GM19395 (cell line): Measurements from ENCODE around the gene OR5V1.
"Not testable (repeated sequence)": the region's sequence is repeated elsewhere in the genome, so short reads cannot be mapped to it uniquely, and the experiment has no call there.

Source experiments
- ATAC-seq: cut with Tn5 transposase; IDR thresholded peaks from one replicate; pipeline ENCODE4 v1.9.1; 2021; ENCODE audit warnings: mild to moderate bottlenecking, moderate library complexity; ENCODE audit not compliant: unreplicated experiment

The OR5V1 gene

DNA sequence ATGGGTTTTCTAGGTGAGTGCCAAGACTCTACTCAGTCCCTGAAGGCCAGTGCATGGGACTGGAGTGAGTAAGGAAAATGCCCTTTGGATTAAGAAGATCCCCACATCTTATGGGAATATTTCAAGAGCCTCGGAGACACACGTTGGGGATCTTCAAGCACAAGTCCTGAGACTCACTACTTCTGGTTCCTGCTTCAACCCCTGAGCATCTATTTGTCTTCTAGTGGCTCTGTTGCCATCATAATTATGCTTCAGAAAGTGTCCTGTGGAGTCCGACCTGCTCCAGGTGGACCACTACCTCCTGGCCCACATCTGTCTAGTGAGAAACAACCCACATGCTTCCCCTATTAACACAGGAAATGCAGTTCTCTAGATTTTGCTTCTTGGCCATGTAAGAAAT is at the start of gene OR5V1:
OR5V1 (minus strand) TSS at position 101 of the 400 bp plus-strand sequence. CDS start 12,670 bp downstream, outside the sequence.
- ATAC-seq: no peak

DNA sequence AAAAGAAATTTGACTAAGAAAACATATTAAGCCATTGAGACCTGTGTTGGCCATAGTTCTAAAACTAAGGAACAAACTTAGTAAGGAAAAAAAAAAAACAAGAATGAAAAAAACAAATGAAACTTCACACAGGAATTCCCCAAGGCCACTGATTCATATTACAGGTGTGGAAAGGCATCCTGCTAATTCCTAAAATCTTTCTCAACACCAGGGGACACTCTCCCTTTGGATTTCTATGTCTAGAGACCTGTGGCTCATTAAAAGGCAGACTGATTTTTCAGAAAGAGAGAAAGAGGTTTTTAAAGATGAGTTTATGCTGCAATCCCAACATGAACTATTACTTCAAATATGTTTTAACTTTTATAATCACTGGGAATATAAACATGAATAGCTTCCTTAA is 45.9 kb upstream of the OR5V1 start, which contains the start of gene OR12D1:
OR12D1 (plus strand) TSS at position 341 of the 400 bp plus-strand sequence.
- no peak for ATAC-seq

DNA sequence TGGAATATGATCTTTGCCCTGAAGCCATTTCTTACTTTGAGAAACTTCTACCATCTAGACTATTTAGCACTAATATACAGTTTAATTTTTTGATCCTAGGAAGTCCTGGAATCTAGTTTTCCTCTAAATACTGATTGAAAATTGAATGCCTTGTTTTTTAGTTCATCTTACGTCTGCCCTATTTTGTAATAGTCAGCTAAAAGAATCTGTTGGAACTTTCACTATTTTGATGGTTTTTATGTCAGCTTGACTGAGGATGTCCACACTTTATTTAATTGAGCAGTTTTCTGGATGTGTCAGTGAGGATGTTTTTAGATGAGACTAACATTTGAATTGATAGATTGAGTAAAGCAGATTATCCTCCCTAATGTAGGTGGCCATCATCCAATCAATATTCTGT is 35.1 kb upstream of the OR5V1 start:
- ATAC-seq: no peak

DNA sequence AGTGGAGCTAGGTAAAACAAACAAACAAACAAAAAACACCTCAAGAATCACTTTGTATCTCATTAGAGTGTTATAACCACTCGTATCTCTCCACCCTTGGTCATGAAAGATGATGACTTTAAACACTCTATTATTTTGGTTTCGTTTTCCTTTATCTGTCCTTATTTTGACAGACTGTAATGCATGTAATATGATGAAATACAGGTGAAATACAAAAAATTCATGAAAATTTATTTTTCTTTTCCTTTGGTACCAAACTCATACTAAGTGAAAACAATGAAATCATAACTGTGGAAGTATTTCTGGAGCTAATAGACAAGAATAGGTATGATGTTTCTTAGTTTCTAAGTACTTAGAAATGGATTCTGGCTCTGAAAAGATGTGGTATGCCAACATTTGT is 30.9 kb upstream of the OR5V1 start:
- no peak for ATAC-seq

DNA sequence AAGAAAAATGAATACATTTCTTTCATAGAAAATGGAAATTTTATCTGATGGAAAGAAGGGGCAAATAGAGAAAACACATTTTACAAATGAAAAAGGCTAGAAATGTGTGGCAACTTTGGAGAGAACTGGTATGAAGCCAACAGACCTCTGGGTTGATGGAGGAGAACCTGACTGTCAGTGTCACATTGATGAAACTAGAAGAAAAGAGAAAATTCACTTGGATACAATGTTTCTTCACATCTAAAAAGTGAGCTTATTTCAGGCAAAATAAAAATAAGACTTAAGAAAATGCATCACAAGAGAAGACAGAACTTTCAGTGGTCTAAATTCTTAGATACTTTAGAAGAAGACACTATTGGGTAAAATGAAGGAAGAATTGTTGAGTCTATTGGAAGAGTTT is 26.7 kb upstream of the OR5V1 start, which contains the start of gene OR12D2:
OR12D2 (plus strand) TSS at position 301 of the 400 bp plus-strand sequence. CDS start 1,069 bp downstream, outside the sequence.
- no peak for ATAC-seq

DNA sequence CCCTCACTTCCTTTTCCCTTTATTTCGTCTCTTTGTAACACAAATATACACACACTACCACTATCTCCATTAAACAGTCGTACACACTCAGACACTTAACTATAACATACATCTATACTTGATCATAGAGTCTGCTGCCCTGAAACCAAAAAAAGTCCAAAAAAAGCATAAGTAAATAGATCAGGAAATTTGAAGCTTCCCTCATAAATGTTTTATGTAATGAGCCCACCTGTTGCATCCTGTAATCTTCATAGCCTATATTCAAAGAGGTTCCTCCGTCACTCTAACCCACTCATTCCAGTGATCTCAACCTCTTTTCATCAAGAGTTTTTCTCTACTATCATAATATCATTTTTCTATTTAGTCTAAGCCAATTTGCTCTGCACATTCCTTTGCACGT is 19.9 kb upstream of the OR5V1 start:
- no peak for ATAC-seq

DNA sequence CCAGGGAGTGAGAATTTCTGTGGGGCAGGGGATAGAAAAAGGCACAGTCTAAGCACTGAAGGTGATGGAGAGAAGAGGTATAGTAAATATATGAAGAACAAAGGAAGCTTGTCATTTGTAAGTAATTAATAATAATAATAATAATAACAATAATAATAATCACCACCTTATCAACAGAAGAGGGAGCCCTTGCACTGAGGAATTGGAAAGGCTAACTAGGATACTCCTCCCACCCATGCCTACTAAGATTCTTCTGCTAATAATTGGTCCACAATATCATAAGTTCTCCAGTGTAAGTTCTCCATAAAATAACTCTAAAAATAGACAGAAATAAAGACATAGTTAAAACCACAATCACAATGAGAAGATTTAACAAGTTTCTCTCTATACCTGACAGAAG is 7.3 kb upstream of the OR5V1 start:
- no peak for ATAC-seq

DNA sequence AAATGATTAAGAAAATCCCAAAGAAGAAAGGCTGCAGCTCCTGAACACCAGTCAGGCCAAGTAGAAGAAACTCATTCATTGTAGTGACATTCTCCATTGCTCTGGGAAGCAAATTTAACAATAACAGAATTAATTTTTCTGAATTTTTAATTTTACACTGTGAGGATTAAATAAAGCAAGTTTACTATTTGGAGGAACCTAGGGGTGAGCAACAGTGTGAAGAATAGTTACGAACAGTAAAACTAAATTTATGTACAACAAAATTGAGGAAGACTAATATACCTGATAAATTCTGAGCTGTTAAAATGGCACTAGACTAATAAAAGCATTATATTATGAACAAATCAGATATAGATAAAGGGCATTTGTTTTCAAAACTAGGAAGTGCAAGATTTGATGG is 6.5 kb upstream of the OR5V1 start, which contains the start of gene OR12D3:
OR12D3 (minus strand) TSS at position 101 of the 400 bp plus-strand sequence; CDS start at position 97, 4 bp downstream.
- no peak for ATAC-seq

DNA sequence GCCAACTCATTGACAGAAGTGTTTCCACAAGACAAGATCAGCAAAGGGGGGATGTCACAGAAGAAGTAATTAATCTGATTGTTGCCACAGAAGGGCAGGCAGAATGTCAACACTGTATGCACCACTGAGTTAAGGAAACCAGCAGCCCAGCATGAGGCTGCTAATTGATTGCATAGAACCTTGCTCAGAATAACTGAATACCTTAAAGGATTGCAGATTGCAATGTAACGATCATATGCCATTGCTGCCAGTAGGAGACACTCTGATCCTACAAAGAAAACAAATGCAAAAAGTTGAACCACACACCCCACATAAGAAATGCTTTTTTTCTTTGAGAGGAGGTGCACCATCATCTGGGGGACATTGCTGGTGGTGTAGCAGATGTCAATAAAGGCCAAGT is 13.1 kb downstream of the OR5V1 start:
- ATAC-seq: no peak

DNA sequence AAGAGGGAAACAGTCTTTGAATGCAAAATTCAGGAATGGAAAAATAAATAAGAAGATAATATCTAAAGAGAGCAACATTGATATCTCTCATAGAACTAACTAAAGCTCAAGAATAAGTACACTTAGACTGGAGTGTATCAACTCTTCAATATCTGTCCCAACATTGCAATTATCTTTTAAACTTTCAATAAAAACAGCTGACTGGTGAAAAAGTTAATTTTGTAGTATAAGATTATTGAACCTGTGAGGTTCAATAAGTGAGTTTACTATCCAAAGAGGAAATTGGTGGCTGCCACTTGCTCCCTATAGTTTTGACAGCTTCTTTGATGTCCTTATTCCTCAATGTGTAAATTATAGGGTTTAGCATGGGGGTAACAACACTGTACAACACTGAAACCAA is 13.7 kb downstream of the OR5V1 start:
- ATAC-seq: no peak

DNA sequence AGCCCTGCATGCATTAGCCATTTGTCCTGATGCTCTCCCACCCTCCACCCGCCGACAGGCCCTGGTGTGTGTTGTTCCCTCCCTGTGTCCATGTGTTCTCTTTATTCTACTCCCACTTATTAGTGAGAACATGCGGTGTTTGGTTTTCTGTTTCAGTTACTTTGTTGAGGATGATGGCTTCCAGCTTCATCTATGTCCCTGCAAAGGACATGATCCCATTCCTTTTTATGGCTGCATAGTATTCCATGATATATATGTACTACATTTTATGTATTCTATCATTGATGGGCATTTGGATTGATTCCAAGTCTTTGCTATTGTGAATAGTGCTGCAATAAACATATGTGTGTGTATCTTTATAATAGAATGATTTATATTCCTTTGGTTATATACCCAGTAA is 19.3 kb downstream of the OR5V1 start:
- not testable (repeated sequence) for ATAC-seq

DNA sequence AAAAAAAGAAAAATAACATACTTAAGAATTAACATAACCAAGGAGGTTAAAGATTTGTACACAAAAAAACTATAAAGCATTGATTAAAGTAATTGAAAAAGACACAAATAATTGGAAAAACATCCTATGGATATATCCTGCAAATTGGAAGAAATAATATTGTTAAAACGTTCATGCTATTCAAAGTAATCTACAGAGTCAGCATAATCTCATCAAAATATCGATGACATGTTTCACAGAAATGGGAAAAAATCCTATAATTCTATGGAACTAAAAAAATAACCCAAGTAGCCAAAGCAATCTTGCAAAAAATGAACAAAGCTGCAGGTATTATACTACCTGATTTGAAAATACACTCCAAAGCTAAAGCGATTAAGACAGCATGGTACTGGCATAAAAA is 23.3 kb downstream of the OR5V1 start:
- ATAC-seq: no peak

DNA sequence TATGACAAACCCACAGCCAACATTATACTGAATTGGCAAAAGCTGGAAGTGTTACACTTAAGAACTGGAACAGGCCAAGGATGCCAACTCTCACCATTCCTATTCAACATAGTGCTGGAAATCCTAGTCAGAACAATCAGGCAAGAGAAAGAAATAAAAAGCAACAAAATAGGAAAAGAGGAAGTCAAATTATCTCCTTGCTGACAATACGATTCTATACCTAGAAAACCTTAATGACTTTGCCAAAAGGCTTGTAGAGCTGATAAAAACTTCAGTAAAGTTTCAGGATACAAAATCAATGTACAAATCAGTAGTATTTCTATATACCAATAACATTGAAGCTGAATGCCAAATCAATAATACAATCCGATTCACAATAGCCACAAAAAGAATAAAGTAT is 32.4 kb downstream of the OR5V1 start:
- ATAC-seq: no peak

DNA sequence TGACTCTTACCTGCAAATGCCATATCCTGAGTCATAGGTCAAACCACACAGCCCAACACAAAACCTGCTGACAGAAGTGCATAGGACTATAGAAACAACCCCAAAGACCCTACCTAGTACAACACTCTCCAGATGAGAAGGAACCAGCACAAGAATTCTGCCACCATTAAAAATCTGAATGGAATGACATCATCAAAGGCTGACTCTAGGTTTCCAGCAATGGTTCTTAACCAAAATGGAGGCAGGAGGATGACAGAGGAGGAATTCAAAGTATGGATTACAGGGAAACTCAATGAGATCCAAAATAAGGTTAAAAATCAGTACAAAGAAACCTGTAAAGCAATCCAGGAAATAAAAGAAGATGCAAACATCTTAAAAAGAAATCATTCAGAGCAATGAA is 36.0 kb downstream of the OR5V1 start:
- ATAC-seq: no peak

DNA sequence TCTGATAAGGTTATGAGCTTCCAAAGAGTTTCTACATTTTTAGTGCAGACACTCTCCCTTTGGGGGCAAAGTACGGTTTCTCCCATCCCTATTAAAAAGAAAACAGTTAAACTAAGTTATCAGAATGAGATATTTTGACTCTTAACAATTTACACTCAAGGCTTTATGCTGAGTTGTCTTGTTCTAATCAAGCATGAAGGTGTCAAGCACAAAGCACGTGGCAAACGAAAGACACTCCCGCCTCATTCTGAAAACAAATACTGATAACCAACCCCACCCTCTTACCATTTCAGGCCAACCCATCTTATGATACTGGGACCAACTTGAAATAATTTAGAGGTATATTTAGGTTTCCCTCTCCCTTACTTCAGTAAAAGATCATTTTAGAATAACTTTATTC is 42.9 kb downstream of the OR5V1 start:
- ATAC-seq: no peak

DNA sequence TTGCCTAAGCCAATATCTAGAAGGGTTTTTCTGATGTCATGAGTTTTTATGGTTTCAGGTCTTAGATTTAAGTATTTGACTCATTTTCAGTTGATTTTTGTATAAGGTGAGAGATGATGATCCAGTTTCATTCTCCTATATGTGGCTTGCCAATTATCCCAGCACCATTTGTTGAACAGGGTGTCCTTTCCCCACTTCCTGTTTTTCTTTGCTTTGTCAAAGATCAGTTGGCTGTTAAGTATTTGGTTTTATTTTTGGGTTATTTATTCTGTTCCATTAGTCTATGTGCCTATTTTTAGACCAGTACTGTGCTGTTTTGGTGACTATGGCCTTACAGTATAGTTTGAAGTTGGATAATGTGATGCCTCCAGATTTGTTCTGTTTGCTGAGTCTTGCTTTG is 45.3 kb downstream of the OR5V1 start:
- not testable (repeated sequence) for ATAC-seq

DNA sequence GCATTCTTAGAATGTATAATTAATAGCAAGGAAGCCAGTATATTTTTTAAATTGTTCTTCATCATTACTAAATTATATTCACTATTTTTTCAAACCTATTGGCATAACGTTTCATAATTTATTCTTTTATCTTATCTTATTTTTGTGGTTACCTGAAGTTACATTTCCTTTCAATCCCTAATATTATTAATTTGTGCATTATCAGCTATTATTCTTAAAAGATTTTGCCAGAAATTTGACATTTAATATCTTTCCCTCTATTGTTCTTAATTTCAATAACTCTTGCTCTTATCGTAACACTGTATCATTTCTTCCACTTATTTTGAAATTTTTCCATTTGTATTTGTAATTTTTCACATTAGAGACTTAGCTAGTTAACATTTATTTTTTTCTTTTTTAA is 48.7 kb downstream of the OR5V1 start:
- ATAC-seq: no peak
